Endothelial cell of hepatic sinusoid (primary cell): Measurements from ENCODE around the gene IRF2BP1.

ENCODE experiments used
- in situ Hi-C: cut with HindIII; loops from 2 replicates; pipeline ENCODE4 v1.10.0; 2017; ENCODE audit warnings: low sequenced_read_pairs

The IRF2BP1 gene, protein sequence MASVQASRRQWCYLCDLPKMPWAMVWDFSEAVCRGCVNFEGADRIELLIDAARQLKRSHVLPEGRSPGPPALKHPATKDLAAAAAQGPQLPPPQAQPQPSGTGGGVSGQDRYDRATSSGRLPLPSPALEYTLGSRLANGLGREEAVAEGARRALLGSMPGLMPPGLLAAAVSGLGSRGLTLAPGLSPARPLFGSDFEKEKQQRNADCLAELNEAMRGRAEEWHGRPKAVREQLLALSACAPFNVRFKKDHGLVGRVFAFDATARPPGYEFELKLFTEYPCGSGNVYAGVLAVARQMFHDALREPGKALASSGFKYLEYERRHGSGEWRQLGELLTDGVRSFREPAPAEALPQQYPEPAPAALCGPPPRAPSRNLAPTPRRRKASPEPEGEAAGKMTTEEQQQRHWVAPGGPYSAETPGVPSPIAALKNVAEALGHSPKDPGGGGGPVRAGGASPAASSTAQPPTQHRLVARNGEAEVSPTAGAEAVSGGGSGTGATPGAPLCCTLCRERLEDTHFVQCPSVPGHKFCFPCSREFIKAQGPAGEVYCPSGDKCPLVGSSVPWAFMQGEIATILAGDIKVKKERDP

GRCh38 chr19:45885556-45886426, at the start of gene IRF2BP1:
Gene IRF2BP1, minus strand, starts transcription at chr19:45886141. Its CDS starts 367 bp downstream, at chr19:45885774.
- in situ Hi-C loops = no loop called here

DNA sequence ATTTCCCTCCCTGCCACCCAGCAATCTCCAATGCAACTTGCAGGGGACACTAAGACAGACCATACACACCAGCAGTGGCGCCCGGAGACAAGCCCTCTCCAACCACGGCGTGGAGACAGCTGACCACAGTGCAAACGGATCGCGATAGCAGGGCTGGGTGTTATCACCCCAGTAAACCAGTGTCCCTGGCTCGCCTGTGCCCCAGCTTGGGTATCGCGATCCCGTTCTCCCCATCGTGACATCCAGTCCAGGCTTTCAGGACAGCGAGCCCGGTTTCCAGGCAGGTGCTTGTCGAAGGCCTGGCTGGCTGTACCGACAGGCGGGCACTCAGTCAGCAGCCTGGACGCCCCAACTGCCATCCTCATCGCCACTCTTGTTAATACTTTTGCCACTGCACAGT, 49.3 kb upstream of the IRF2BP1 start:
- in situ Hi-C loops = no loop called here

DNA sequence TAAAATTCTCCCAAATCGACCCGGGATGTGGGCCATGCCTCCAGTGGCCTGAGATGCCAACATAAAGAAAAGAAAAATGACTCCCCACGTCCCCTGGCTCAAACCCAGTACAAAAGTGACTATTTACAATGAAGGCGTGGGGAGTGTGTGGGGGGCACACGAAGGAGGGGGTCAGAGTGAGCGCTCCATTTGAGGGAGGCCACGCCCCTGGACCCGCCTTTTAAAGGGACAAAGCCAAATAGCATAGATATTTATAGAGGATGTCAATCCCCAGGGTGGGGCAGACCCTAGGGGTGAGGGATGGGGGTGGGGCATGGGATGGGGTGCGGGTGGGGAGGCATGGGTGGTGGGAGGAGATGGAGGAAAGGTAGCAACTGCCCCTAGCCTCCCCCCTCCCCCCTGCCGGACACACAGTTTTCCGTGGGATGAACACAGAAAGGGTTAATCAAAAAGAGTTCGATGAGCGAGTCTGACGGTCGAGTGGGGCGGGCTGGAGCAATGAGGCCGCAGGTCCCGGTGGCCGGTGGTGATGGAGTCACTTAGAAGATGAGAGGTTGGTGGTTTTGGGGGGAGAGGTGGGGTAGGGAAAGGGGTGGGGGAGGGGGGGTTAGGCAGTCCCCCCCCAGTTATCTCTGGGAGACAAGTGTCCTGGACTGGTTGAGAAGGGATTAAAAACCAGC, 48.8 kb upstream of the IRF2BP1 start:
- in situ Hi-C loops = no loop called here

GRCh38 chr19:45933759-45934158, 47.8 kb upstream of the IRF2BP1 start:
- in situ Hi-C loops = no loop called here

- in situ Hi-C loops = no loop called here
Measured at GRCh38 chr19:45931055-45931454, 45.1 kb upstream of the IRF2BP1 start.

DNA sequence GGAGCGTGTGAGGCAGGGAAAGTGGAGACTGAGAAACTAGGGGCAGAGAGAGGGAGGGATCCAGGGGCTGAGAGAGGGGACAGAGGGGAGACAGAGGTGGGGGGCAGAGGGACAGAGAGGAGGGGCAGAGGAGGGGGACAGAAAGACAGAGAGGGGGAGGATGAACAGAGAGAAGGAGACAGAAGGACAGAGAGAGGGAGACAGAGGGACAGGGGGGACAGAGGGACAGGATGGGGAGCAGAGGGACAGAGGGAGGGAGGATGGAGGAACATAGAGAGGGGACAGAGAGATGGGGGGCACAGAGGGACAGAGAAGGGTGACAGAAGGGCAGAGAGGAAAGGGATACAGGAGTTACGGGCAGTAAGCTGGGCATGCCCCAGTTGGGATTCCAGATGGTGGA, 43.3 kb upstream of the IRF2BP1 start:
- in situ Hi-C loops = loop anchor here (5.0 kb wide), 3 partner anchors 62 to 188 kb away; no protein-coding TSS in a partner anchor

GRCh38 chr19:45927565-45928261, 41.8 kb upstream of the IRF2BP1 start:
- in situ Hi-C loops = loop anchor here (5.0 kb wide), 3 partner anchors 60 to 190 kb away; no protein-coding TSS in a partner anchor

GRCh38 chr19:45924891-45925447, 39.0 kb upstream of the IRF2BP1 start:
- in situ Hi-C loops = loop anchor here (5.0 kb wide), 3 partner anchors 58 to 192 kb away; no protein-coding TSS in a partner anchor

GRCh38 chr19:45922281-45922680, 36.3 kb upstream of the IRF2BP1 start:
- in situ Hi-C loops = no loop called here

- in situ Hi-C loops = no loop called here
Measured at GRCh38 chr19:45920458-45920857, 34.5 kb upstream of the IRF2BP1 start.

DNA sequence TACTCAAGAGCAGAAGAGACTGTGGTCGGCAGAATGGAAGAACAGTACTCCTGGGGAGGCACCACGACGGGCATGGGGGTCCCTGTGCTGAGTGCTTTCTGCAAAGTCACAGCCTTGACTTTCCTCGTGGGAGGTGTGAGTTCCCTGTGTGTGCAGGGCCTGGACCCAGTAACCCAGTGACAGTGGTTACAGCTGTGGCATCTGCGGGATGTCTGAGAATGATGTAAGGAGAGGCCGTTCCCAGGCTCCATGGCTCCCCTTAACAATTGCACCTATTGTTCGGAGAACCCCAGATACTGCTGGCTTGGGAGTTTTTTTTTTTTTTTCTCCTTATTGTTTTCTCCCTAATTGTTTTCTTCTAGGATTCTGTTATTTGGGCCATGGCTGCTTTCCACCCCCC, 33.7 kb upstream of the IRF2BP1 start:
- in situ Hi-C loops = no loop called here

GRCh38 chr19:45918721-45919120, 32.8 kb upstream of the IRF2BP1 start:
- in situ Hi-C loops = no loop called here

DNA sequence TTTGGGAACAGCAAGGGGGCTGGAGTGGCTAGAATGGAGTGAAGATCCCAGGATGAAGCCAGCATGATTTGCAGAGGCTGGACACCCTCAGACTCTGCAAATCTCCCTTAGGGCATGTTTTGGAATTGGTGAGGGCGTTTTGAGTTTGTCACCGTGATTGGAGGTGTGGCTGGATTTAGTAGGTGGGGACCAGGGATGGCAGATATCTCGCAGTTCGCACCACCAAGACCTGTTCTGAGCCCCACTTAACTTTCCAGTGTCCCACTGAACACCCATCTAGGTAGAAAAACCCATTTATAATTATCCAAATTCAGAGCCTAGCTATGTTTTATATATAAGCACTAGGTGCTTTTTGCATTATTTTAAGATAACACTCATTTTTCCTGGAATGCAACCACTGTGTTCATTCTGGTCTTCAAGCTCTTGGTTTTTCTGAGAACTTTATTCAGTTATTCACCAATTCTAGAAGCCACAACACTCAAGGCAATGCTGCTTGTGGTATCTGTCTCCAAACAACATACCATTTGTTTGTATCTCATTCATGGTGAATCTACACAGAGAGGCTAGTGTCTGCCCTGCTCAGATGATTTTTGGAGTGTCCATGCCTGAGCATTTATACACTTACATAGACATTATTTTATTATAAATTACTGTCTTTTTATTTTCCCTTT, 31.6 kb upstream of the IRF2BP1 start:
- in situ Hi-C loops = no loop called here

DNA sequence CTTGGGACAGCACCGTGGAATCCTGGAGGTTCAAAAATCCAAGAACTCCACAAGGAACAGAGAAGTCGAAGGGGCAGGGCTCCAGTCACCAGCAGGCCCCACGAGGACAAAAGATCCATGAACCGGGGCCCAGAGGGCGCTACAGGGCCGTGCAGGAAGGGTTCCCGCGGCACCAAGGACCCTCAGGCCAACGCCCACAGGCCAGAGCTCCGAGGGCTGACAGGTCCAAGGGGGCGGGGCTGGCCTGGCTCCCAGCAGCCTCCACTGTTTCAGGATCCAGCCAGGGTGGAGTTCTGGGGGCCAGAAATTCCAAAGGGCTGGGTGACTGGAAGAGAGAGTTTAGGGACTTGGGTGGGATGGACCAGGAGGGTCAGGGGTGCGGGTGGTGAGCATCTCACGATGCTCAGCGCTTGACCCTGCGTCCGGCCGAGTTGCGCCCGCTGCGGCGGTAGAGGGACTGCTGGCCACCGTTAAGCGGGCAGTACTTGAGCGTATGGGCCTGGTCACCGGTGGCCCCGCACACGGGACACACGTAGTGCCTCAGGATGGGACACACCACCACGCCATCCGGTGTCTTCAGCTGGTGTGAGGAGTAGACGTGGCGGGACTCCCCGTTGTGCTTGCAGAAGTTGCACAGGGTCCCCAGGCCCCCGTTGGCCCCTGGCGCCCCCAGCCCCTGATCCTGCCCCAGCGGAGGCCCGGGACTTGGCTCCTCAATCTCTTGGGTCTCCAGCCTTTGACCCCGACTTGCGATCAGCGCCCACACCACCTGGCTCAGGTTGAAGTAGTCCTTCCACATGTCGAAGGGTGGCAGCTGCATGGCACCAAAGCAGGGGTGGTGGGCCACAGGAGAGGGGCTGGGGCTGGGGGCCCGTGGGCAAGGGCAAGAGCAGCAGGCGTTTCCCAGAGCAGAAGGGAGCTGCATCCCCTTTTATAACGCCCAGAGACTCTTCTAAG, 28.2 kb upstream of the IRF2BP1 start, which contains the start of gene NANOS2:
Gene NANOS2 (minus strand): TSS at position 905 of the 957 bp plus-strand sequence. CDS start 85 bp downstream, at position 820.
- in situ Hi-C loops = no loop called here

DNA sequence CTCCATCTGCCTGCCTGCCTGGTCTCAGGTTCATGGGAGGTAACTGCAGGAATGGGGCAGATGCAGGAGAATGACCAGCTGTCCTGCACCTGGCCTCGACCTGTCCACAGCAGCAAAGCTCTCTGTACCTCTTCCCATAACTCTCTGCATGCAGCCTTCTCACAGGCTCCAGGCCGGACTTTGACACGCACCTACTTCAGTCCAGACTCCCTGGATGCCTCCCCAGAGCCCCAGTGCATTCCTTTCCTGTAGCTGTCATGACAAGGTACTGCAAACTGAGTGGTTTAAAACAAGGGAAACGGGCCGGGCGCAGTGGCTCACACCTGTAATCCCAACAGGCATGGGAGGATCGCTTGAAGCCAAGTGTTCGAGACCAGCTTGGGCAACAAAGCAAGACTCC, 25.4 kb upstream of the IRF2BP1 start:
- in situ Hi-C loops = no loop called here

DNA sequence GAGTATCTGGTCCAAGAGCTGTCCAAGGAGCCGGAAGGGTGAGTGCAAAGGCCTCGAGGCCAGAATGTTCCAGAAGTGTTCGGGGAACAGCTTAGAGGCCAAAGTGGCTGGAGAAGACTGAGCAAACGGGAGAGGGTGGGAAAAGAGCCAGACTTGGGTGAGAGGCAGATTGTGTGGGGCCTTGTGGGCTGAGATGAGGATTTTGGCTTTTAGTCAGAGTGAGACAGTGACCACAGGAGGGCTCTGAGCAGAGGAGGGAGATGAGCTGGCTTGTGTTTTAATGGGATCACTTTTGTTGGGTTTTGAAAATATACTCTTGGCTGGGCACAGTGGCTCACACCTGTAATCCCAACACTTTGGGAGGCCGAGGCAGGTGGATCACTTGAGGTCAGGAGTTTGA, 23.0 kb upstream of the IRF2BP1 start:
- in situ Hi-C loops = loop anchor here (5.0 kb wide), 1 partner anchor 48 kb away; no protein-coding TSS in a partner anchor

GRCh38 chr19:45906221-45906620, 20.3 kb upstream of the IRF2BP1 start:
- in situ Hi-C loops = loop anchor here (5.0 kb wide), 1 partner anchor 51 kb away; no protein-coding TSS in a partner anchor

DNA sequence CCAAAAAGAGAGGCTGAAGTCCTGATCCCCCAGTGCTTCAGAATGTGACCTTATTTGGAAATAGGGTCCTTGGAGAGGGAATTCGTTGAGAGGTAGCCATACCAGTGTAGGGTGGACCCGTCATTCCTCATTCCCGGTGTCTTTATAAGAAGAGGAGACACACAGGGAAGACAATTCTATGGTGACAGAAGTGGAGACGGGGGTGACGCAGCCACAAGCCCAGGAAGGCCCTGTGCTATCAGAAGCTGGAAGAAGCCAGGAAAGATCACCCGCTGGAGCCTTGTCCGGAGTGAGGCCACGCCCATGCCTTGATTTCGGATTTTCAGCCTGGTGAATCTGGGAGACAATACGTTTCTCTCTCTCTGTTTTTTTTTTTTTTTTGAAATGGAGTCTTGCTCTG, 19.1 kb upstream of the IRF2BP1 start:
- in situ Hi-C loops = loop anchor here (5.0 kb wide), 1 partner anchor 52 kb away; no protein-coding TSS in a partner anchor
